HEK293 (cell line): Measurements from ENCODE around the gene TNFAIP8.

ENCODE experiments used
- CTCF ChIA-PET: fragments of 350-600 bp; formaldehyde crosslinking; extraction: SDS; loops from one replicate; lab custom pipeline; 2021; ENCODE audit warnings: antibody characterized with exemption; lab: Yijun Ruan, JAX
- POLR2A ChIA-PET: fragments of 300-600 bp; formaldehyde crosslinking; extraction: SDS; loops from one replicate; lab custom pipeline; 2020; ENCODE audit warnings: antibody characterized with exemption, inconsistent platforms; lab: Yijun Ruan, JAX
- H3K27ac ChIP-seq: fragments of 200-500 bp; sonication (Bioruptor generic); 2 replicates; pipeline ENCODE4 v1.5.1; 2014; ENCODE audit warnings: low read depth, low read length, control low read depth, inconsistent platforms; ENCODE audit errors: extremely low read depth
- H3K36me3 ChIP-seq, 2 experiments: fragments of 200-500 bp in 1 of 2; sonication (Bioruptor generic) in 1 of 2; 1 replicate in 1 of 2; 2 replicates in 1 of 2; pipeline ENCODE4 v1.5.1; 2014 to 2017; ENCODE audit warnings: inconsistent platforms in 2 of 2, low read length in 2 of 2; ENCODE audit not compliant: control insufficient read depth in 2 of 2, insufficient read depth in 1 of 2
- H3K4me1 ChIP-seq: fragments of 200-500 bp; sonication (Bioruptor generic); 2 replicates; pipeline ENCODE4 v1.5.1; 2014; ENCODE audit warnings: mild to moderate bottlenecking, low read length, inconsistent platforms; ENCODE audit not compliant: control insufficient read depth, insufficient read depth
- H3K4me3 ChIP-seq: 2 replicates; pipeline ENCODE4 v1.5.1; 2011; ENCODE audit warnings: low read depth, mild to moderate bottlenecking, control low read depth, low read length, moderate library complexity
- H3K9me3 ChIP-seq: fragments of 200-500 bp; sonication (Bioruptor generic); 2 replicates; pipeline ENCODE4 v1.5.1; 2014; ENCODE audit warnings: low read depth, low read length, inconsistent platforms; ENCODE audit not compliant: control insufficient read depth, insufficient read depth
- AEBP2 ChIP-seq: fragments of 450-650 bp; formaldehyde crosslinking; IDR thresholded peaks from 2 replicates; pipeline ENCODE4 v1.5.1; 2016; ENCODE audit warnings: missing biosample characterization, missing genetic modification characterization, borderline replicate concordance
- BCL11A ChIP-seq: fragments of 450-650 bp; formaldehyde crosslinking; IDR thresholded peaks from 2 replicates; pipeline ENCODE4 v1.5.1; 2016; ENCODE audit warnings: low read depth, missing biosample characterization, missing genetic modification characterization
- OSR2 ChIP-seq: fragments of 450-650 bp; formaldehyde crosslinking; IDR thresholded peaks from 2 replicates; pipeline ENCODE4 v1.5.1; 2016; ENCODE audit warnings: missing biosample characterization, missing genetic modification characterization
- TSHZ1 ChIP-seq: fragments of 450-650 bp; formaldehyde crosslinking; IDR thresholded peaks from 2 replicates; pipeline ENCODE4 v1.5.1; 2016; ENCODE audit warnings: missing biosample characterization, missing genetic modification characterization, borderline replicate concordance
- ZBTB44 ChIP-seq: fragments of 450-650 bp; IDR thresholded peaks from 2 replicates; pipeline ENCODE4 v1.5.1; 2018; ENCODE audit warnings: missing biosample characterization, mild to moderate bottlenecking, missing genetic modification characterization
- ZBTB7A ChIP-seq: fragments of 450-650 bp; formaldehyde crosslinking; IDR thresholded peaks from 2 replicates; pipeline ENCODE4 v1.5.1; 2016; ENCODE audit warnings: low read depth, missing biosample characterization, missing genetic modification characterization
- ZFP69B ChIP-seq: fragments of 450-650 bp; formaldehyde crosslinking; IDR thresholded peaks from 2 replicates; pipeline ENCODE4 v1.5.1; 2016; ENCODE audit warnings: missing biosample characterization, missing genetic modification characterization
- ZNF10 ChIP-seq: fragments of 450-650 bp; formaldehyde crosslinking; IDR thresholded peaks from 2 replicates; pipeline ENCODE4 v1.5.1; 2017; ENCODE audit warnings: missing biosample characterization, missing genetic modification characterization
- ZNF140 ChIP-seq: fragments of 450-650 bp; formaldehyde crosslinking; IDR thresholded peaks from 2 replicates; pipeline ENCODE4 v1.5.1; 2016; ENCODE audit warnings: missing biosample characterization, missing genetic modification characterization
- ZNF18 ChIP-seq: fragments of 450-650 bp; formaldehyde crosslinking; IDR thresholded peaks from 2 replicates; pipeline ENCODE4 v1.5.1; 2016; ENCODE audit warnings: missing biosample characterization, missing genetic modification characterization
- ZNF19 ChIP-seq: fragments of 450-650 bp; formaldehyde crosslinking; IDR thresholded peaks from 2 replicates; pipeline ENCODE4; 2016; ENCODE audit warnings: missing biosample characterization, missing genetic modification characterization, low read depth
- ZNF24 ChIP-seq: fragments of 450-650 bp; formaldehyde crosslinking; IDR thresholded peaks from 2 replicates; pipeline ENCODE4 v1.5.1; 2016; ENCODE audit warnings: missing biosample characterization, missing genetic modification characterization
- ZNF248 ChIP-seq: fragments of 450-650 bp; formaldehyde crosslinking; IDR thresholded peaks from 2 replicates; pipeline ENCODE4 v1.5.1; 2017; ENCODE audit warnings: missing biosample characterization, missing genetic modification characterization
- ZNF423 ChIP-seq: fragments of 450-650 bp; formaldehyde crosslinking; IDR thresholded peaks from 2 replicates; pipeline ENCODE4 v1.5.1; 2016; ENCODE audit warnings: missing biosample characterization, missing genetic modification characterization
- ZNF449 ChIP-seq: fragments of 450-650 bp; formaldehyde crosslinking; IDR thresholded peaks from 2 replicates; pipeline ENCODE4 v1.5.1; 2017; ENCODE audit warnings: missing biosample characterization, mild to moderate bottlenecking, missing genetic modification characterization, moderate library complexity
- ZNF510 ChIP-seq: fragments of 450-650 bp; formaldehyde crosslinking; IDR thresholded peaks from 2 replicates; pipeline ENCODE4 v1.5.1; 2018; ENCODE audit warnings: mild to moderate bottlenecking, missing genetic modification characterization, missing biosample characterization; ENCODE audit not compliant: insufficient replicate concordance
- ZNF585B ChIP-seq: fragments of 450-650 bp; formaldehyde crosslinking; IDR thresholded peaks from 2 replicates; pipeline ENCODE4 v1.5.1; 2016; ENCODE audit warnings: missing biosample characterization, missing genetic modification characterization
- ZNF610 ChIP-seq: fragments of 450-650 bp; formaldehyde crosslinking; IDR thresholded peaks from 2 replicates; pipeline ENCODE4 v1.5.1; 2016; ENCODE audit warnings: missing biosample characterization, missing genetic modification characterization, borderline replicate concordance
- ZNF621 ChIP-seq: fragments of 450-650 bp; formaldehyde crosslinking; IDR thresholded peaks from 2 replicates; pipeline ENCODE4 v1.5.1; 2017; ENCODE audit warnings: missing biosample characterization, missing genetic modification characterization
- ZNF629 ChIP-seq: fragments of 450-650 bp; formaldehyde crosslinking; IDR thresholded peaks from 2 replicates; pipeline ENCODE4 v1.5.1; 2017; ENCODE audit warnings: missing biosample characterization, missing genetic modification characterization
- ZNF692 ChIP-seq: fragments of 450-650 bp; formaldehyde crosslinking; IDR thresholded peaks from 2 replicates; pipeline ENCODE4 v1.5.1; 2016; ENCODE audit warnings: missing biosample characterization, missing genetic modification characterization
- ZNF830 ChIP-seq: fragments of 450-650 bp; IDR thresholded peaks from 2 replicates; pipeline ENCODE4 v1.5.0; 2018; ENCODE audit warnings: missing biosample characterization, missing genetic modification characterization, low read depth, mild to moderate bottlenecking, moderate library complexity
- ZNF837 ChIP-seq: fragments of 450-650 bp; formaldehyde crosslinking; IDR thresholded peaks from 2 replicates; pipeline ENCODE4 v1.5.1; 2016; ENCODE audit warnings: missing biosample characterization, missing genetic modification characterization

The TNFAIP8 gene

GRCh38 chr5:119344231-119344630 lies 11.6 kb upstream of the TNFAIP8 start (continued):
- no peak for TF ChIP-seq ZNF585B (tag by site-specific recombination)
- no peak for TF ChIP-seq ZNF510 (tag by site-specific recombination)
- no peak for TF ChIP-seq ZNF629 (tag by site-specific recombination)
- TF ChIP-seq ZFP69B (tag by site-specific recombination) = no peak
- no peak for TF ChIP-seq ZNF10
- no peak for TF ChIP-seq BCL11A (tag by site-specific recombination)
- no peak for TF ChIP-seq ZNF692
- TF ChIP-seq OSR2 (tag by site-specific recombination) = no peak
- TF ChIP-seq ZNF621 (tag by site-specific recombination) = no peak

- no peak overlapping the region for H3K4me3 ChIP-seq
- H3K9me3 ChIP-seq = no peaks in the 10 kb centered on the region
- CTCF ChIA-PET = interaction anchor here (1.0 to 1.6 kb wide), 4 partner anchors 9 to 23 kb away, joined by 3 to 4 read pairs (median 3); no protein-coding TSS in a partner anchor
- 0 out of 2 replicates have a peak, but pooled peaks cover 4% of the 10 kb centered on the region for H3K4me1 ChIP-seq
- POLR2A ChIA-PET = interaction anchor here (0.7 kb wide), 1 partner anchor 42 kb away, joined by 3 read pairs; no protein-coding TSS in a partner anchor
- no peak overlapping the region for H3K27ac ChIP-seq
- no peaks in the 10 kb centered on the region for H3K36me3 ChIP-seq
- no peak for TF ChIP-seq ZNF18 (tag by site-specific recombination)
- no peak for TF ChIP-seq ZNF19
- no peak for TF ChIP-seq ZNF837
- TF ChIP-seq ZNF24 (tag by site-specific recombination) = no peak
- TF ChIP-seq ZNF830 (tag by site-specific recombination) = no peak
- TF ChIP-seq ZBTB44 (tag by site-specific recombination) = no peak
- no peak for TF ChIP-seq AEBP2 (tag by site-specific recombination)
- no peak for TF ChIP-seq ZNF449
- no peak for TF ChIP-seq TSHZ1 (tag by site-specific recombination)
- no peak for TF ChIP-seq ZNF140 (tag by site-specific recombination)
- TF ChIP-seq ZBTB7A (tag by site-specific recombination) = no peak
- TF ChIP-seq ZNF248 (tag by site-specific recombination) = no peak
- TF ChIP-seq ZNF423 (tag by site-specific recombination) = no peak
- no peak for TF ChIP-seq ZNF610 (tag by site-specific recombination)
Measured at GRCh38 chr5:119345861-119346260, 10.0 kb upstream of the TNFAIP8 start.
